WTC11 (cell line): ENCODE data around the gene NECTIN1. TPM values are rescaled to one million over a fixed set of nuclear protein-coding genes. Genes with fewer than 3 reads are reported as not detected.

ENCODE experiments used
- ATAC-seq: fragments of 200-7000 bp; cut with Tn5 transposase; 2 replicates; pipeline ENCODE4 v1.10.0; 2021; ENCODE audit warnings: mild to moderate bottlenecking, moderate library complexity
- CTCF ChIA-PET: fragments of 300-600 bp; sonication (Branson Sonifier 250); formaldehyde crosslinking; loops from one replicate; lab custom pipeline; 2021; ENCODE audit warnings: antibody characterized with exemption; lab: Charles Lee
- POLR2A ChIA-PET: fragments of 350-600 bp; sonication (Branson Sonifier 250); formaldehyde crosslinking; loops from one replicate; lab custom pipeline; 2021; ENCODE audit warnings: antibody characterized with exemption; lab: Charles Lee
- DNase-seq: peaks from one replicate; pipeline ENCODE4 v3.0.0; 2021; ENCODE audit warnings: low spot score
- H3K27ac Mint-ChIP-seq: 2 replicates; pipeline ENCODE4 v1.8.0; 2021; ENCODE audit warnings: mixed read lengths
- H3K27me3 Mint-ChIP-seq: 2 replicates; pipeline ENCODE4 v1.8.0; 2021; ENCODE audit warnings: low read depth, mild to moderate bottlenecking, moderate library complexity, mixed read lengths
- H3K36me3 Mint-ChIP-seq: 2 replicates; pipeline ENCODE4 v1.8.0; 2021; ENCODE audit warnings: mixed read lengths
- H3K4me1 Mint-ChIP-seq: 2 replicates; pipeline ENCODE4 v1.8.0; 2022; ENCODE audit warnings: mixed read lengths
- H3K4me3 Mint-ChIP-seq: 2 replicates; pipeline ENCODE4 v1.8.0; 2021; ENCODE audit warnings: mild to moderate bottlenecking, moderate library complexity, mixed read lengths
- H3K9me3 Mint-ChIP-seq: 2 replicates; pipeline ENCODE4 v1.8.0; 2021; ENCODE audit warnings: mixed read lengths
- ATF3 ChIP-seq: sonication (generic); formaldehyde crosslinking; conservative IDR thresholded peaks from 2 replicates; pipeline ENCODE4 v1.8.1; 2022; ENCODE audit warnings: mild to moderate bottlenecking, missing genetic modification reagents
- CREB1 ChIP-seq: sonication (generic); formaldehyde crosslinking; IDR thresholded peaks from 2 replicates; pipeline ENCODE4 v1.8.0; 2023; ENCODE audit warnings: mild to moderate bottlenecking, missing genetic modification reagents
- CREM ChIP-seq: sonication (generic); formaldehyde crosslinking; IDR thresholded peaks from 2 replicates; pipeline ENCODE4 v1.8.1; 2022; ENCODE audit warnings: mild to moderate bottlenecking, missing genetic modification reagents, moderate library complexity
- E2F4 ChIP-seq: sonication (generic); formaldehyde crosslinking; IDR thresholded peaks from 2 replicates; pipeline ENCODE4 v1.8.1; 2022; ENCODE audit warnings: low read depth, mild to moderate bottlenecking, moderate library complexity, missing genetic modification reagents, borderline replicate concordance
- ERG ChIP-seq: fragments of 250-450 bp; sonication (Bioruptor Pico); IDR thresholded peaks from 2 replicates; pipeline ENCODE4 v1.8.0; 2021; ENCODE audit warnings: mild to moderate bottlenecking
- FOXP1 ChIP-seq: sonication (generic); formaldehyde crosslinking; IDR thresholded peaks from 2 replicates; pipeline ENCODE4 v1.8.0; 2022; ENCODE audit warnings: missing genetic modification reagents, mild to moderate bottlenecking, moderate library complexity, borderline replicate concordance
- GABPB1 ChIP-seq: sonication (generic); formaldehyde crosslinking; IDR thresholded peaks from 2 replicates; pipeline ENCODE4 v1.8.1; 2023; ENCODE audit warnings: mild to moderate bottlenecking, missing genetic modification reagents
- GTF2I ChIP-seq: fragments of 250-450 bp; sonication (Bioruptor Pico); conservative IDR thresholded peaks from 2 replicates; pipeline ENCODE4 v1.4.0; 2021; ENCODE audit warnings: mild to moderate bottlenecking
- HMGA2 ChIP-seq: fragments of 250-450 bp; sonication (Bioruptor Pico); IDR thresholded peaks from 2 replicates; pipeline ENCODE4 v1.4.0; 2021; ENCODE audit warnings: mild to moderate bottlenecking, moderate library complexity
- IRF2 ChIP-seq: sonication (generic); formaldehyde crosslinking; IDR thresholded peaks from 2 replicates; pipeline ENCODE4 v1.8.0; 2022; ENCODE audit warnings: low read depth, missing genetic modification reagents, borderline replicate concordance
- MXD4 ChIP-seq: fragments of 250-450 bp; sonication (Bioruptor Pico); IDR thresholded peaks from 2 replicates; pipeline ENCODE4 v1.8.0; 2021; ENCODE audit warnings: mild to moderate bottlenecking, moderate library complexity, borderline replicate concordance
- NFATC4 ChIP-seq: fragments of 250-450 bp; sonication (Bioruptor Pico); IDR thresholded peaks from 2 replicates; pipeline ENCODE4 v1.9.0; 2021; ENCODE audit warnings: mild to moderate bottlenecking
- NFYB ChIP-seq: sonication (generic); formaldehyde crosslinking; conservative IDR thresholded peaks from 2 replicates; pipeline ENCODE4 v1.8.0; 2022; ENCODE audit warnings: low read depth, missing genetic modification reagents
- NR3C1 ChIP-seq: sonication (generic); formaldehyde crosslinking; conservative IDR thresholded peaks from 2 replicates; pipeline ENCODE4 v1.8.1; 2023; ENCODE audit warnings: low read depth, mild to moderate bottlenecking, missing genetic modification reagents
- RELA ChIP-seq: sonication (generic); formaldehyde crosslinking; IDR thresholded peaks from 2 replicates; pipeline ENCODE4 v1.8.1; 2022; ENCODE audit warnings: missing genetic modification reagents, mild to moderate bottlenecking, borderline replicate concordance
- TEAD4 ChIP-seq: sonication (generic); formaldehyde crosslinking; IDR thresholded peaks from 2 replicates; pipeline ENCODE4 v1.8.0; 2022; ENCODE audit warnings: mild to moderate bottlenecking, missing genetic modification reagents
- TP53 ChIP-seq: sonication (generic); formaldehyde crosslinking; IDR thresholded peaks from 2 replicates; pipeline ENCODE4 v1.8.1; 2023; ENCODE audit warnings: mild to moderate bottlenecking, missing genetic modification reagents
- ZMAT4 ChIP-seq: fragments of 250-450 bp; sonication (Bioruptor Pico); IDR thresholded peaks from 2 replicates; pipeline ENCODE4 v1.9.0; 2021; ENCODE audit warnings: mild to moderate bottlenecking
- ZNF121 ChIP-seq: sonication (generic); formaldehyde crosslinking; IDR thresholded peaks from 2 replicates; pipeline ENCODE4 v1.8.0; 2023; ENCODE audit warnings: missing genetic modification reagents
- ZNF138 ChIP-seq: sonication (generic); formaldehyde crosslinking; conservative IDR thresholded peaks from 2 replicates; pipeline ENCODE4 v1.8.1; 2022; ENCODE audit warnings: mild to moderate bottlenecking, moderate library complexity, missing genetic modification reagents
- ZNF219 ChIP-seq: sonication (generic); formaldehyde crosslinking; IDR thresholded peaks from 2 replicates; pipeline ENCODE4 v1.8.0; 2023; ENCODE audit warnings: missing genetic modification reagents, mild to moderate bottlenecking, borderline replicate concordance
- ZNF416 ChIP-seq: fragments of 250-450 bp; sonication (Bioruptor Pico); IDR thresholded peaks from 2 replicates; pipeline ENCODE4 v1.9.0; 2021; ENCODE audit warnings: mild to moderate bottlenecking, inconsistent platforms
- ZNF423 ChIP-seq: fragments of 250-450 bp; sonication (Bioruptor Pico); IDR thresholded peaks from 2 replicates; pipeline ENCODE4 v2.1.2; 2022; ENCODE audit warnings: mild to moderate bottlenecking, moderate library complexity
- total RNA-seq: library from RNA; stranded (reverse); gene quantifications from 3 replicates; pipeline ENCODE4 v1.2.3, GENCODE V29; 2021
- TF ChIP-seq, protein P1 (sequence below): fragments of 200-600 bp; IDR thresholded peaks from 2 replicates; pipeline ENCODE4 v1.8.0; 2022; ENCODE audit warnings: antibody characterized with exemption
- TF ChIP-seq, protein P2 (sequence below): sonication (generic); formaldehyde crosslinking; IDR thresholded peaks from 2 replicates; pipeline ENCODE4 v1.8.1; 2023; ENCODE audit warnings: mild to moderate bottlenecking, moderate library complexity, missing genetic modification reagents

The NECTIN1 gene
- total RNA-seq, 1 experiment from 2014 or later, result 86.2 TPM

DNA sequence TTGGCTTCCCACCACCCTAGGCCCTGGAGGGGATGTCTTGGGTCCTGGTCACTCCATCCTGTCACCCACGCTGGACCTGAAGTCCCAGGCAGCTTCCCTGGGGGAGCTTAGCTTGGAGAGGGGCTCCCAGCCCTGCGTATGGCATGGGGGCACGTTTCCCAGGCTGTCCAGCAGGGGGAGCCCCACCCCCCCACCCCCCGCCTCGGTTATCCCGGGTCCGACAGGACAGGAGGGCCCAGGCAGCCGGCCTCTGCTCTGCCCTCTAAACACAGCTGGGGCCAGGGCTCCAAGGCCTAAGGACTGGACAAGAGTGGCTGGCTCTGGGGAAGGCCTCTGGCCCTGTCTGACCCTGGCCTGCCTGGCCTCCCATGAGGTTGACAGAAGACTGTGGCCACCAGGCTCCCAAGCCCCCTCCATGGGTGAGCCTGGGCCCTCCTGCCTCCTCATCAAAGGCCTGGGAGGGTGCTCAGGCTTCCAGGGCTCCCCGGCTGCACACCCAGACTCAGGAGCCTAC is 104.8 kb downstream of the NECTIN1 start:
- H3K9me3 Mint-ChIP-seq, result no peaks in the 10 kb centered on the region
- no peaks in the 10 kb centered on the region for H3K36me3 Mint-ChIP-seq
- H3K27me3 Mint-ChIP-seq, result peaks cover 4% of the 10 kb centered on the region
- H3K4me3 Mint-ChIP-seq, result no peak overlapping the region
- no peak overlapping the region for H3K27ac Mint-ChIP-seq
- TF ChIP-seq RELA (CRISPR knock-in tag), result no peak
- TF ChIP-seq, protein P1, sequence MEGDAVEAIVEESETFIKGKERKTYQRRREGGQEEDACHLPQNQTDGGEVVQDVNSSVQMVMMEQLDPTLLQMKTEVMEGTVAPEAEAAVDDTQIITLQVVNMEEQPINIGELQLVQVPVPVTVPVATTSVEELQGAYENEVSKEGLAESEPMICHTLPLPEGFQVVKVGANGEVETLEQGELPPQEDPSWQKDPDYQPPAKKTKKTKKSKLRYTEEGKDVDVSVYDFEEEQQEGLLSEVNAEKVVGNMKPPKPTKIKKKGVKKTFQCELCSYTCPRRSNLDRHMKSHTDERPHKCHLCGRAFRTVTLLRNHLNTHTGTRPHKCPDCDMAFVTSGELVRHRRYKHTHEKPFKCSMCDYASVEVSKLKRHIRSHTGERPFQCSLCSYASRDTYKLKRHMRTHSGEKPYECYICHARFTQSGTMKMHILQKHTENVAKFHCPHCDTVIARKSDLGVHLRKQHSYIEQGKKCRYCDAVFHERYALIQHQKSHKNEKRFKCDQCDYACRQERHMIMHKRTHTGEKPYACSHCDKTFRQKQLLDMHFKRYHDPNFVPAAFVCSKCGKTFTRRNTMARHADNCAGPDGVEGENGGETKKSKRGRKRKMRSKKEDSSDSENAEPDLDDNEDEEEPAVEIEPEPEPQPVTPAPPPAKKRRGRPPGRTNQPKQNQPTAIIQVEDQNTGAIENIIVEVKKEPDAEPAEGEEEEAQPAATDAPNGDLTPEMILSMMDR, result peak; percentile 90
- DNase-seq (no peak), ATAC-seq (peak; percentile 34)
- peaks cover 41% of the 10 kb centered on the region for H3K4me1 Mint-ChIP-seq
- POLR2A ChIA-PET, result no interaction called here
- CTCF ChIA-PET, result interaction anchor here (0.6 to 5.7 kb wide), 32 partner anchors 8 to 679 kb away, joined by 3 to 95 read pairs (median 4); partner anchors contain the start of genes NECTIN1 and THY1

DNA sequence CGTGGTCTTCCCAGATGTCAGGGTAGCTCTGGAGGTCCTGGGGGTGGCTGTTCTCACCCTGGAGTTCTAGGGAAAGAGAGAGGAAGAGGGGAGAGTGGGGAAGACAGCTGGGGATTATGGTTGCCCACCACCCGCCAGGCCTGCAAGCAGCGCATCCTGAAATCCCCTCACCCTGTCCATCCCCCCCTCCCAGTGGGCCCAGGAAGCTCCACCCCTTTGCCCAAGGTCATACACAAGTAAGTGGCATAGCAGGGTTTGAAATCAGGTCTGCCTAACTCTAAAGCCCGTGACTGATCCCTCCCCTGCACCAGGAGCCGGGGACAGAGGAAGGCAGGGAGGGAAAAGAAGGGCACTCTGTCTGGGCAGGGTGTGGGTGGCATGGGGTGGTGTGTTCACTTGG is 105.3 kb downstream of the NECTIN1 start:
- Mint-ChIP-seq H3K36me3 (no peaks in the 10 kb centered on the region), H3K4me3 (no peak overlapping the region), H3K27ac (no peak overlapping the region), H3K9me3 (no peaks in the 10 kb centered on the region), H3K27me3 (peaks cover 4% of the 10 kb centered on the region), H3K4me1 (peaks cover 41% of the 10 kb centered on the region)
- no peak for TF ChIP-seq ZNF416
- no peak for TF ChIP-seq TP53 (CRISPR knock-in tag)
- TF ChIP-seq ZNF423 (CRISPR knock-in tag), result no peak
- TF ChIP-seq MXD4 (CRISPR knock-in tag), result no peak
- no peak for TF ChIP-seq ZNF219 (CRISPR knock-in tag)
- no peak for TF ChIP-seq IRF2
- TF ChIP-seq GTF2I, result no peak
- no peak for TF ChIP-seq ERG (CRISPR knock-in tag)
- TF ChIP-seq ATF3, result no peak
- TF ChIP-seq ZNF121 (CRISPR knock-in tag), result no peak
- no peak for TF ChIP-seq ZNF138 (CRISPR knock-in tag)
- no peak for TF ChIP-seq CREB1 (CRISPR knock-in tag)
- no peak for TF ChIP-seq NFATC4 (CRISPR knock-in tag)
- no peak for TF ChIP-seq TEAD4 (CRISPR knock-in tag)
- no peak for TF ChIP-seq CREM (CRISPR knock-in tag)
- ATAC-seq (peak; percentile 14), DNase-seq (no peak)
- ChIA-PET POLR2A (no interaction called here), CTCF (interaction anchor here (0.9 to 5.7 kb wide), 27 partner anchors 10 to 679 kb away, joined by 3 to 95 read pairs (median 4); partner anchors contain the start of genes NECTIN1 and THY1)

DNA sequence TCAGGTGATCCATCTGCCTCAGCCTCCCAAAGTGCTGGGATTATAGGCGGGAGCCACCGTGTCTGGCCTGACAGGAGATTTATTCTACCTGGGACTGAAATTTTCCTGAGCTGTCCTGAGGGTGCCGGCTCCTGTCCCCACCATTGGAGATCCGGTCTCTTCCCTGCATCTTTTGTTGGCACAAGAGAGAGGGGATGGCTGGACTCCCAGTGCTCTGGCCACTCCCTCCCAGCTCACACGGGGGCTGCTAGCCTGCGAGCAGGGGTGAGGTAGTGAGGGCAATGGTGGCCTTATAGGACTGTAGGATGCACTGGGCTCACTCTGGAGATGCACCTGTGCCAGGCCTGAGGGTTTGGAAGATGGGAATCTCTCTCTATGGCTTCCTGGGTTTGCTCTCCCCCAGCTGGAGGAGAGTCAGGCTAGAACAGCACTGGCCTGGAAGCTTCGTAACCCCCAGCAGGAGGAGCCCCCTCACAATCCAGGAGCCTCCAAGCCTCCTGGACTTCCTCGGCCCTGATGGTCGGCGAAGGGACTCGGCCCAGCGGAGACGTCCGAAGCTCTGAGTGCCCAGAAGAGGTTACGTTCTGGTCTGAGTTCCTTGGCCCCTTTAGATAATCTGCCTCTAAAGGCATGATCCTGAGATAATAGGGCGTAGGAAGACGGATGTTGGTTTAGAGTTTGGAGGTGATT is 106.4 kb downstream of the NECTIN1 start:
- Mint-ChIP-seq H3K4me3 (no peak overlapping the region), H3K9me3 (no peaks in the 10 kb centered on the region), H3K27me3 (peaks cover 8% of the 10 kb centered on the region; the same call in 1 of the 2 replicates), H3K27ac (no peak overlapping the region), H3K4me1 (peaks cover 45% of the 10 kb centered on the region), H3K36me3 (no peaks in the 10 kb centered on the region)
- ChIA-PET POLR2A (interaction anchor here (0.6 kb wide), 1 partner anchor 693 kb away, joined by 5 read pairs; no protein-coding TSS in a partner anchor), CTCF (interaction anchor here (0.7 to 5.7 kb wide), 13 partner anchors 9 to 486 kb away, joined by 3 to 95 read pairs (median 6); no protein-coding TSS in a partner anchor)
- ATAC-seq (no peak), DNase-seq (no peak)
- TF ChIP-seq FOXP1 (CRISPR knock-in tag), result no peak
- no peak for TF ChIP-seq ZNF121 (CRISPR knock-in tag)
- no peak for TF ChIP-seq GABPB1
- no peak for TF ChIP-seq NR3C1
- TF ChIP-seq ZMAT4 (CRISPR knock-in tag), result no peak
- no peak for TF ChIP-seq HMGA2 (CRISPR knock-in tag)
- TF ChIP-seq ERG (CRISPR knock-in tag), result no peak
- TF ChIP-seq, protein P2, sequence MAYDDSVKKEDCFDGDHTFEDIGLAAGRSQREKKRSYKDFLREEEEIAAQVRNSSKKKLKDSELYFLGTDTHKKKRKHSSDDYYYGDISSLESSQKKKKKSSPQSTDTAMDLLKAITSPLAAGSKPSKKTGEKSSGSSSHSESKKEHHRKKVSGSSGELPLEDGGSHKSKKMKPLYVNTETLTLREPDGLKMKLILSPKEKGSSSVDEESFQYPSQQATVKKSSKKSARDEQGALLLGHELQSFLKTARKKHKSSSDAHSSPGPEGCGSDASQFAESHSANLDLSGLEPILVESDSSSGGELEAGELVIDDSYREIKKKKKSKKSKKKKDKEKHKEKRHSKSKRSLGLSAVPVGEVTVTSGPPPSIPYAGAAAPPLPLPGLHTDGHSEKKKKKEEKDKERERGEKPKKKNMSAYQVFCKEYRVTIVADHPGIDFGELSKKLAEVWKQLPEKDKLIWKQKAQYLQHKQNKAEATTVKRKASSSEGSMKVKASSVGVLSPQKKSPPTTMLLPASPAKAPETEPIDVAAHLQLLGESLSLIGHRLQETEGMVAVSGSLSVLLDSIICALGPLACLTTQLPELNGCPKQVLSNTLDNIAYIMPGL (CRISPR knock-in tag), result no peak
- no peak for TF ChIP-seq NFYB (CRISPR knock-in tag)
- no peak for TF ChIP-seq E2F4 (CRISPR knock-in tag)
